ENCODE results near the gene KIF5C.

DNA sequence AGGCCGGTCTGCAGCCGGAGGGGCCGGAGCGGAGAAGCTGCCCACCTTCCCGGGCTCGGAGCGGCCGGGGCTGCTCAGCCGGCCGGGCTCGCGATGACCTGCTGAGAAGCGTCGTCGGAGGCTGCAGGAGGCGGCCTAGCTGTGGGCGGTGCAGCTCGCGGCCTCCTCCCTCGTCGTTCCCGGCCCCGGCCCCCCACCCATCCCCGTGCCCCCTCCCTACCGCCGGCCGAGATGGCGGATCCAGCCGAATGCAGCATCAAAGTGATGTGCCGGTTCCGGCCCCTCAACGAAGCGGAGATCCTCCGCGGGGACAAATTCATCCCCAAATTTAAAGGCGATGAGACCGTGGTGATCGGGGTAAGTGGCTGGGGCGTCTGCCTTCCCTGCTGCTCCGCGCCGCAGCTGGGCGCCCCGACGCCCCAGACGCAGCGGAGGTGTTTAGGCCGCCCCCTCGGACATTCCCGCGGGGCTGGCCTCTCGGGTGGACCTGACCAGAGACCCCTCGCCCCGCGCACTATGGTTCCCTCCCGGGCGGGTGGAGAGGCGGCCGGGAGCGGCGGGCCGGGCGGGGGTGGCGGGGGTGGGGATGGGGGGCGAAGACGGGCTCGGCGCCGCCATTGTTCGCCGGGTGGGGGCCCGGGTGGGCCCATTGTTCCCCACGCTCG, 492 bp downstream of the KIF5C start:
- TF ChIP-seq POLR2A (IDR thresholded peaks at IDR 0.05) = no peak
- no peak for TF ChIP-seq POLR2AphosphoS5 (IDR thresholded peaks at IDR 0.05; ENCODE audit: insufficient read depth in 1 of 2, low read depth in 1 of 2)
